Coronary artery (tissue), 2 donors: Measurements from ENCODE around the gene TBC1D8.

Experiments used
- DNase-seq: peaks from one replicate; pipeline ENCODE4 v3.0.0-alpha.2; 2017; ENCODE audit warnings: low spot score
- H3K27ac ChIP-seq, 2 donors: fragments of 200-600 bp; sonication (generic); one replicate each; pipeline ENCODE4 v1.5.1; 2016 to 2019
- H3K4me3 ChIP-seq: fragments of 200-600 bp; sonication (generic); 2 replicates; pipeline ENCODE4 v1.5.1; 2016; ENCODE audit warnings: mild to moderate bottlenecking, moderate library complexity
- TF ChIP-seq, protein P1 (sequence below): fragments of 200-600 bp; sonication (generic); IDR thresholded peaks from one replicate; pipeline ENCODE4 v1.5.1; 2019; ENCODE audit warnings: antibody characterized with exemption

The TBC1D8 gene

DNA sequence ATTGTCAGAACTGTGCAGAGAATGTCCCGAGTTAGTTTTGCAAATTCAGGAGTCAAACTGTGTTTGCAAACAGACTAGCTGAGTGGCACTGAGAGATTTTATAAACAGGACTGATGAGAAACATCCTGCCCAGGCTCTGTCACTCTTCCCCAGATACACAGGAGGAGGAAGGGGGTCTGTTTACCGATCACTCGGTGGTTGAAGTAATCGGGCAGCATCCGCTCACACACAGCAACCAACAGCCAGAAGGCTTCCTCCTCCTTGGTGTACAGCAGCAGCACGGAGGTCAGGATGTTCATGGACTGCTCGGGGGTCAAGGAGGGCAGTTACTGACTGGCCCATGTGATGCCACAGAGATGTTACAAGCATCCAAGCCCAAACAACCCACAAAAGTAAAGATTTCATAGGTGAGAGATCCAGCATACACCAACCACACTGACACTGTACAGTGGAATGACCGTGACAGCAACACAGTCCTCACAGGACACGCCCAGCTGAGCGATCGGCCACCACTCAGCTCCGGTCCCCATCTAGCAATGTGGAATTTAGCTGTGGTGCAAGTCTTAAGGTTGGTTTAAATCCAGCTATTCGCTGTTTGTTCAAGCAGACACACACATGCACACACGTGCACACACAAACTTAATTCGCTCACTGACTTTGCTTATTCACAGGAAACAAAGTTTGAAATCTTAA, 119.0 kb downstream of the TBC1D8 start:
- TF ChIP-seq, protein P1, sequence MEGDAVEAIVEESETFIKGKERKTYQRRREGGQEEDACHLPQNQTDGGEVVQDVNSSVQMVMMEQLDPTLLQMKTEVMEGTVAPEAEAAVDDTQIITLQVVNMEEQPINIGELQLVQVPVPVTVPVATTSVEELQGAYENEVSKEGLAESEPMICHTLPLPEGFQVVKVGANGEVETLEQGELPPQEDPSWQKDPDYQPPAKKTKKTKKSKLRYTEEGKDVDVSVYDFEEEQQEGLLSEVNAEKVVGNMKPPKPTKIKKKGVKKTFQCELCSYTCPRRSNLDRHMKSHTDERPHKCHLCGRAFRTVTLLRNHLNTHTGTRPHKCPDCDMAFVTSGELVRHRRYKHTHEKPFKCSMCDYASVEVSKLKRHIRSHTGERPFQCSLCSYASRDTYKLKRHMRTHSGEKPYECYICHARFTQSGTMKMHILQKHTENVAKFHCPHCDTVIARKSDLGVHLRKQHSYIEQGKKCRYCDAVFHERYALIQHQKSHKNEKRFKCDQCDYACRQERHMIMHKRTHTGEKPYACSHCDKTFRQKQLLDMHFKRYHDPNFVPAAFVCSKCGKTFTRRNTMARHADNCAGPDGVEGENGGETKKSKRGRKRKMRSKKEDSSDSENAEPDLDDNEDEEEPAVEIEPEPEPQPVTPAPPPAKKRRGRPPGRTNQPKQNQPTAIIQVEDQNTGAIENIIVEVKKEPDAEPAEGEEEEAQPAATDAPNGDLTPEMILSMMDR, result no peak
- DNase-seq, result no peak
- no peak overlapping the region for H3K4me3 ChIP-seq
- no peak overlapping the region for H3K27ac ChIP-seq

DNA sequence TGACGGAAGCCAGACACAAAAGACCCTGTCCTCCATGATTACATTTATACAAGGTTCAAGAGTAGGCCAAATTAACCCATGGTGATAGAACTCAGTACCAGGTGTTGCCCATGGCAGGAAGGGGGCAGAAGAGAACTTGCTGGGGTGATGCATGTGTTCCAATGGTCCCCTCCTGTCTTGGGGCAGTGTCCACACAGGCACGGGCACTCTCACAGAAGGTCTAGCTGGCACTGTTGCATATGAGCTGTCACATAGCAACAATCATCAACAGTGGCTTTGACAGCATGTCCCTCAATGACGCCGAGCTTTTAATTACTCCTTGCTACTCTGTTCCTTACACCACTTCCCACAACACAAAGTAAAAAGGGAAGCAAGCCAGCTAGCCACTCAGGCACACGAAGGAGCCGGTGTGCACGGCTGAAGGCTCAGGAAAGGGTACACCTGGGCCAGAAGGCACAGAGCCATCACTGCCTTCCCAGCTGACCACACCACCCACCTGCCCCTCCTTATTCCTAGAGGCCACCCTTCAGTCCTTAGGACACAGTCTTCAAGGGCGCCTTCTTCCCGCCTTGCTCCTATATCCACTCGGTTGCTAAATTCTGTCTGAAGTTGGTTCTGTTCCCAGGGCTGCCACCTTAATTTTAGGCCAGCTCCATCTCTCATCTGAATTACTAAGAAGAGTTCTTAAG, 120.2 kb downstream of the TBC1D8 start:
- no peak for DNase-seq
- Histone ChIP-seq H3K4me3 (no peak overlapping the region), H3K27ac (no peak overlapping the region)
- TF ChIP-seq, protein P1, result no peak

DNA sequence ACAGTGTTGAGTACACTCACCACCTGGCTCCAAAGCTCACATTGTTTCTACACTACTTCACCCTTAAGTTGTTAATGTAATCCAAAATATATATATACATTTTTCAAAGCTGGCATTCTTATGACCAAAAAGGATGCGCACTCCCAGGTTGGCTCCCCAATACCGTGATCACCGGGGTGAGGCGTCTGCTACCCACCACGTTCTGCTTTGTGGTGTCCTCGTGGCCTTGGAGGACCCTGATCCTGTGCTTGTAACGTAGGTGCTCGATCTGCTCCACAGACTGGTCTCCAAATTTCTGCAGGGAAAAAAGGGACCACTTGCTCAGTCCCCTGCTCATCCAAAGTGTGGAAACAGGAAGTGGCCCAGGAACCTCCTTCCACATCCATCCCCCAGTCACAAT, 123.3 kb downstream of the TBC1D8 start:
- DNase-seq, result no peak
- H3K27ac ChIP-seq, result no peak overlapping the region
- H3K4me3 ChIP-seq, result no peak overlapping the region
- TF ChIP-seq, protein P1, result no peak

DNA sequence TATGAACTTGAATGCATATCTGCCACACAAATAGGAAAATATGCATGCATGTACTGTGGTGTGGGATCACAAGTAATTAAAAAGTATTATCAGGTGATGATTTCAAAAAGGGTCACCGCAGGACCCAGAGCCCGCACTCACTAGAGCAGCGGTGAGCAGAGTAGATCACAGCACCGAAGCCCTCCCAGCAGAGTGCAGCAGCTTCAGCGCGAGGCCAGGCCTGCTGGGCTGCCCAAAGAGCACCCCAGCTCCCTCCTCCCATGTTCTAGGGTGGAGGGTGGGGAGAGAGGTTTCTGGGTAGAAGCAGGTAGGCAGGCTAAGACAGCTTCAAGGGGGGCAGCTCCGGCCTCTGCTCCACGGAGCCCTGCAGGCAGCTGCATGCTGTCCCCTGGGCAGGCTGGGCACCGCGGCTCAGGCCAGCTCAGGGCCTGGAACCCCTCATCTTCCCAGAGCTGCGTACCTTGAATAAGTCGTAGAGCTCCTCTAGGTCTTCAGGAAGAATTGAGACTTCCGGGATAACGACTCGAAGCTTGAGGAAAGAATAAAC, 124.2 kb downstream of the TBC1D8 start:
- H3K4me3 ChIP-seq, result no peak overlapping the region
- TF ChIP-seq, protein P1, result no peak
- DNase-seq, result no peak
- no peak overlapping the region for H3K27ac ChIP-seq

DNA sequence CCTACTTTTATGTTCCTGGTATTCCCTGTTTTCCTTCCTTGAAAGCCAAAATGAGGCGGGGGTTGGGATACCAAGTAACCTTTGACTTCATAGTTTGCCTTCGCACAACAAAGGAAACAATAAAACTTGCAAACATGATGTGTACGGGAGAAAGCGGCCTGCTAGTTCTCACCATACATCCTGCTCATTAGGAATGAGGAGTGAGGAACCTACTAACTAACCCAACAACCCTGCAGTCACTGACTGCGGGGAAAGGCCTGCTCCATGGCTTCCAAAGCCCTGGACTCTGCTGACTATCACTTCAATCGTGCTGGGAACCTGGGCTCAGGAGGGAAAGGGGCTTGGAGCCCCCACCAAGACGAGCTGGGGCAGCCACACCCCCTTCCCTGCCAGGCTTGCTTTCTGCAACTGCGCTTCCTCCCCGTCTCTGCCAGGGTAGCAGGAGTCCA, 124.9 kb downstream of the TBC1D8 start:
- Histone ChIP-seq H3K4me3 (no peak overlapping the region), H3K27ac (no peak overlapping the region)
- DNase-seq, result no peak
- TF ChIP-seq, protein P1, result no peak

DNA sequence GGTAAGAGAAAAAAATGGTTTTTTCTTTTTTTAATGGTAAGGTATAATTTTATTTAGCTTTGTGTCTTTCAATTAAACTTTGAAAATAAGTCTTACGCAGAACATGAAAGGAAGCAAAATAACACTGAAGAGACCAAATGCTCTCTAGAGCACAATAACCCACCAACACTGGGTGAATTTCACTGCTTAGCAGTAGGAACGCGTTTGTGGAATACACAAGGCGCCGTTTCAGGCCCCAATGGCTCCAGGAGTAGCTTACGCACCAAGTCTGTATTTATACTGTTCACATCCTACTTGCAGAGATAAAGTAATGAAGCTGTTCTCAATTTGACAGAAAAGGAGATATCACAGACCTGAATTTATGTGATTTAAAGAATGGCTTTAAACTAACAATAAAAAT, 125.6 kb downstream of the TBC1D8 start:
- TF ChIP-seq, protein P1, result no peak
- DNase-seq, result no peak
- Histone ChIP-seq H3K4me3 (no peak overlapping the region), H3K27ac (no peak overlapping the region)
